GM19438 (cell line): ENCODE measurements around the gene RPP14.
"Not testable (repeated sequence)": the region's sequence is repeated elsewhere in the genome, so short reads cannot be mapped to it uniquely, and the experiment has no call there.

Experiments used
- ATAC-seq: cut with Tn5 transposase; IDR thresholded peaks from one replicate; pipeline ENCODE4 v1.9.1; 2021; ENCODE audit warnings: low read depth; ENCODE audit not compliant: unreplicated experiment

The RPP14 gene

DNA sequence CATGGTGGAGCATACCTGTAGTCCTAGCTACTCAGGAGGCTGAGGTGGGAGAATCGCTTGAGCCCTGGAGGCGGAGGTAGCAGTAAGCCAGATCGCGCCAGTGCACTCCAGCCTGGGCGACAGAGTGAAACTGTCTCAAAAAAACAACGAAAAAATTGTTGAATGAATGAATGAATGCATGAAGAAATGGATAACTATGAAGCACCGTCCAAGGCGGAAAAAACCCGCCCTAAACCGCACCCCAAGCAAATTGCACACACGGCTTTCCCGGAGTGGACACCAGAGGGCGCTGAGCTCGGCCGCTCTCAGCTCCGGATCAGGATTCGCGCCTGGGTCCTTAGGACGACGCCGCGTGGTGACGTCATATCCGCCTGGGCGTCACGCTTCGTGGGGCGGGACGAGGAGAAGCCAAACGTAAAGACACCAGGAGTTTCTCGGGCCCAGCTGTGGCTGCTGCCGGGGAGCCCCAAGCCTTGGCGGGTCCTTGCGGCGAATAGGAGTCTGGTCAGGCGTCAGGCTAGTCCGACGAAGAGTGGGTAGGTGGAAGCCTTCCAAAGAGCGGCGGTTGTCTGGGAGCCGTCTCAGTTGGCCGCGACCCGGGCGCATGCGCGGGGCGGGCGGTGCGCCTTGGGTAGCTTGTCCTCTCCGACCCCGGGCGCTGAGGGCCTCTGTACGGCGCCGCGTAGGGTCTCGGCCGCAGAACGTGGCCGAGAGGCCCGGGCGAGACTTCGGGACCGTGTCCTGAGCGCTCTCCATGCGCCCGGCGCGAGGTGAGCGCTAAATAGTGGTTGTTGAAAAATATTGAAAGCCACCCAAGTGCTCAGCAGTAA lies at the start of gene RPP14, which contains the start of gene HTD2:
Gene RPP14 (plus strand): TSS at position 364 of the 830 bp plus-strand sequence. CDS start 4,085 bp downstream, outside the sequence.
Gene HTD2 (plus strand): TSS at position 639 of the 830 bp plus-strand sequence. CDS start 11,094 bp downstream, outside the sequence.
- peak; percentile 95 for ATAC-seq

DNA sequence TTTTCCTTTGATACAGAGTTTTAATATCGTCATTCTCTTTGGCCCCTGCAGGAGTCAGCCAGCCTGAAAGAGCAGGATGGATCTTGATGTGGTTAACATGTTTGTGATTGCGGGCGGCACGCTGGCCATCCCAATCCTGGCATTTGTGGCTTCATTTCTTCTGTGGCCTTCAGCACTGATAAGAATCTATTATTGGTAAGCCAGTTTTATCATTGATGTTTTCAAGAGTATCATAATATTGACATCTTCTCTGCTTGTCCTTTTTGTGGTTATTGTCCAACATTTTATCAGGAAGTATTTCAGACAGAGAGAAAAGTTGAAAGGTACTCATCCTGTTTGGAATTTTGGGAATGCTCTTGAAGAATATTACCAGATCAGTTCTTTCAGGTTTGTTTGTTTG lies 49.5 kb upstream of the RPP14 start:
- ATAC-seq = no peak

DNA sequence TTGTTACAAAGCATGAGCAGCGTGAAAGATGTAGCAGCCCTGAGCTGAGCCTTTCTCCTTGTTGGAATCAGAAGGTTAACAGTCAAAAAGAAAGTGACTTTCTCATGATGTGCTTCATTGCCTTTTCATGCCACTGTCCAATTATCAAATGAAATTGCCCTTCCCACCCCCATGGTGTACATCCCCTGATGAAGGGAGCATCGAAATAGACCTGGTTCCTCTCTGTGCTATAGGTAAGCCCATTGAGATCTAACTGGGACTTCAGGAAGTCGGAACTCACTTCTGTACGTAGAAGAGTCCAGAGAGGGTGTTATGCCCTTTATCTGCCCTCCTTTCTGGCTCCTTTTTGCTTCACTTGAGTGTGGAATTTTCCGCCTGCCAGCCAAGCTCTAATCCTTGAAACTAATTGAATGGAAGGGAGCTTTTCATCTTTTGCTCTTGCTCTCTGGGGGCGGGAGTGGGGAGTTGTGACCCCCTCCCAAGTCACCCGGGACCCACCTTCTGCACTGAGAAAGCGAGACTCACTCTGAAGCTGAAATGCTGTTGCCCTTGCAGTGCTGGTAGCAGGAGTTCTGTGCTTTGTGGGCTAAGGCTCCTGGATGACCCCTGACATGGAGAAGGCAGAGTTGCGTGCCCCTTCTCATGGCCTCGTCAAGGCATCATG lies 47.5 kb upstream of the RPP14 start:
- ATAC-seq = no peak

DNA sequence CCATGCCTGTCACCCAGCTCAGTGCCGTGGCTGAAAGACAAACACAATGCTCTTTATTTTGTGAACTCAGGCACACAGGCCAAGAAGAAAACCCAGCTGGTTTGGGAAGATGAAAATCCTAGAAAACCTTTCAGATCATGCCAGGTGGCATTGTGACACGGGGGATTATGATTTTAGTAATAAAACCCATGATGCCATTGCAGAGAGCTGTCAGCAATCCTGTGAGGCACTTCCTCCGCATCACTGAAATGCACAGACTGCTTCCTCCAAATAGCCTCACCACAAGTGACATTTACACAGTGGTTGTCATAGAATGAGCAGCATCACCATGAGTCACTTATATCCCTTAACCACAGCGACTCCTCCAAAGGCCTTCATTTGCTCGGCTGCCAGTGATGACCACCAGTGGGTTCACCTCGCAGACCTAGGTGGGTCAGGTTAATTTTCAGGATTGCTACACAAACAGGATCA lies 45.7 kb upstream of the RPP14 start:
- no peak for ATAC-seq

DNA sequence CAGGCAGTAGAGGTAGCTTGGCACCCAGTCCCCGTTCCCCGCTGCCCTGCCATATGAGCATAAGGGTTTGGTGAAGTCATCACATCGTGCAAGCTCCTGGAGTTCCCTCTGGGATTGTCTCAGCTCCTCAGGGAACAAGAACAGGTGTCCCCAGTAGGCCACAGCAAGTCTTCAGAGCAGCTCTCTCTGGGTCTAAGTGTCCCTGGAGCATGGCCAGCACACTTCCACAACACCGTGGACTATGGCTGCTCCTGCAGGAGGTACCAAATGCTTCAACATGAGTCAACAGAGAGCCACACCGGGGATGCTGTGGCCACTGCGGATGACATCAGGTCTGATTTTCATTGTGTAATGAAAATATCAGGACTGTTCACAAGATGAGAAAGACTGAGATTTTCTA lies 45.3 kb upstream of the RPP14 start:
- ATAC-seq = no peak

DNA sequence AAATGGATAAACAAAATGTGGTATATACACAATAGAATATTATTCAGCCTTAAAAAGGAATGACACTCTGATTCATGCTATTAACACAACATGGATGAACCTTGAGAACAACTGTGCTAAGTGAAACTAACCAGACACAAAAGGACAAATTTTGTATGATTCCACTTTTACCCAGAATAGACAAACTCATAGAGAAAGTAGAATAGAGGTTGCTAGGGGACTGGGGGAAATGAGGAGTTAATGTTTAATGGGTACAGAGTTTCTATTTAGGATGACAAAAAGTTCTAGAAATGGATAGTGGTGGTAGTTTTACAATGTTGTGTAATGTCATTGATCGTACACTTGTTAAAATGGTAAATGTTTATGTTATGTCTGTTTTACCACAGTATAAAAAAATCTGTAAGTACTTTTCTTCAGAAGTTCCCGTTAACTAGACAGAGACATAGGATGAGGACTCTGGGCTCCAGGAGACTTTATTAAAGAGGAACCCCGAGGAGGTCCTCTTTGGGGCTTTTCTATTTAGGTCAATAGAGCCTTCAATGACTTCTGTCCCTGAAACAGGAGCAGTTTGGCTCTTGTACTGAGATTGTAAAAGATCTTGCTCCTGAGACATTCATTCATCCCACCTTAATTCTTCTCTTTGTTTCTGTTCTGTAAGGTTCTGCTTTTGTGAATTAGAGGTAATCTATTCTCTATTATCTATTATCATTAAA lies 43.9 kb upstream of the RPP14 start:
- no peak for ATAC-seq

DNA sequence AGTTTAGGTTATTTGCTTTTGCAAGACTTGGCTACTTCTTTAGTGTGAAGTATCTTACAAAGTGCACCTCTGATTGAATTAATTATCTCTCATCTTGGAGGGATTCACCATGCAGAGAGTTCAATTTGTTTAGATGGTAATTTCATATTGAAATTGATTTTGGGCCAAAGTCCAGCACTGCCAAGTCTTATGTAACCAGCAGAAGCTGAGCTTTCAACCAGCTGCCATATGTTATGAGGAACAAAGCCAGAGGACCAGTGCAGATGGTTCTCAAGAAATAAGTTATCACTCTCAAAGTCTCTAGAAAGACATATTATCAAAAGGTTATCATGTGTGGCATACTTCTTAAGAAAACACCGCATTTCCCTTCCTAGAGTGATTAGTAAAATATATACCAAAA lies 39.5 kb upstream of the RPP14 start:
- no peak for ATAC-seq

DNA sequence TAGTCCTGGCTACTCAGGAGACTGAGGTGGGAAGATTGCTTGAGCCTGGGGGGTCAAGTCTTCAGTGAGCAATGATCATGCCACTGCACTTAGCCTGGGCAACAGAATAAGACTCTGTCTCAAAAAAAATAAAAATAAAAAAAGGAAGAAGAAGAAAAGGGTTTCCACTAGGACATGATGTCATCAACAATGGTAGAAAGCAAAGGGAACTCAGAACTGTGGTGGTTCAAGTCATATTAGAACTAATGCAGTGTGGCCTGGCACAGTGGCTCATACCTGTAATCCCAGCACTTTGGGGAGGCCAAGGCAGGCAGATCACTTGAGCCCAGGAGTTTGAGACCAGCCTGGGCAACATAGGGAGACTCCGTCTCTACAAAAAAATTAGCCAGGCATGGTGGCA lies 38.5 kb upstream of the RPP14 start:
- ATAC-seq = not testable (repeated sequence)

DNA sequence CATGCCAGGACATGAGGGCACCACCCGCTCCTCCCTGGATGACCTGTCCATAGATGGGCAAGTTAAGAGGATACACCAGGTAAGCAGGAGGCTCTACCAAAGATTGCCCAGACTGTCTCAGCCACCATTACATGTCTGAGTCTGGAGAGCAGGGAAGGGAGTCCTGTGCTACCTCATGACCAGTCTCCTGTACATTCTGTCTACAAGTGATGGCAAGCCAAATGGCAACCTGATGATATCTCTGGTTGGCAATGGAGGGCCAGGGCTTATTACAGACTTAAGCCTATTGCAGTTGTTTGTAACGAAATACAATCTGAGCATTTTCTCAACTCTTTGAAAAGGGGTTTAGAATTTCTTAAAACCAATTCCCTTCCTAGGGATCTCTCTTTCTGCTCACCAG lies 36.7 kb upstream of the RPP14 start:
- ATAC-seq = no peak

DNA sequence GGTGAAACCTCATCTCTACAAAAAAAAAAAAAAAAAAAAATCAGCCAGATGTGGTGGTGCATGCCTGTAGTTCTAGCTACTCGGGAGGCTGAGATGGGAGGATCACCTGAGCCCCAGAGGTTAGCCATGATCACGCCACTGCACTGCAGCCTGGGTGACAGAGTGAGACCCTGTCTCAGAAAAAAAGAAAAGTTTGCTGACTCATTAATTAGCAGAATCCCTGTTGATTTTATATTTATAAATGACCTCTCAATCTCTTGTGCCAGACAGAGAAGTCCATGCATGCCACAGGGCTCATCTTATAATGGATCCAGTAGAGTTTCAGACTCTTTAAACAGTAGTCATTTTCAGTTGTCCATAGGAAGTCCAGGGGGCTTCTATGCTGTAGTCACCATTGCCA lies 35.6 kb upstream of the RPP14 start:
- ATAC-seq = no peak

DNA sequence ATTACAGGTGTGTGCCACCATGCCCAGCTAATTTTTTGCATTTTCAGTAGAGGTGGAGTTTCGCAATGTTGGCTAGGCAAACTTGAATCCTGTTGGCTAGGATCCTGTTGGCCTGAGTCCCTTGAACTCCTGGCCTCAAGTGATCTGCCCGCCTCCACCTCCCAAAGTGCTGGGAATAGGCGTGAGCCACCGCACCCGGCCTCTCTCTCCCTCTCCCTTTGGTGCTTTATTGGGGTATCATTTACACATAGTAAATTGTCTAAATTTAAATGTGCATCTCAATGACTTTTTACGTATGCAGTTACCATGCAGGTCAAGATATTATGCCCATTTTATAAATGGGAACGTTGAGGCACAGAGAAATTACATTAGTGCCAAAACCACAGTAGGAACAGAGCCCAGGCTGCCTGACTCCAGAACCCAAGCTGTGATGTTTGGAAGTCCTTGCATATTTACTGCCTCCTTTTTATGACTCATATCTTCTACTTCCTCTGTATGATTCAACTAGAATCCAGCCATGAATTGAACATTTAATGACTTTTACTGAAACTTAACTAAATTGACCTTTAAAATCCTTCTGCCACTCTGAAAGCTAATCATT lies 34.0 kb upstream of the RPP14 start:
- no peak for ATAC-seq

DNA sequence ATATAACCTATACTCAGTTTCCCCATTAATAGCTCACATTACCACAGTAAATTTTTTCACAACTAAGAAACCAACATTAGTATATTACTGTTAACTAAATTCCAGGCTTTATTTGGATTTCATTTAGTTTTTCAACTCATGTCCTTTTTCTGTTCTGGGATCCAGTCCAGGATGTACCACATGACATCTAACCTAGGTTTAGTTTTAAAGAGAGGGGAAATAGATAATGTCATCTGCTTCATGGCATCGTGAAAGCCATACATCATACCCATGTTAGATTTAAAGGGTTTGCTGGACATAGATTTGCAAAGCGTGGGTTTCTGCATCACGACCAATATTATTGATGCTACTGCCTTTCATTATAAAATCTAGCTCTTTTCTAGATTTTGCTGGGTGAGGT lies 33.2 kb upstream of the RPP14 start:
- ATAC-seq = no peak

DNA sequence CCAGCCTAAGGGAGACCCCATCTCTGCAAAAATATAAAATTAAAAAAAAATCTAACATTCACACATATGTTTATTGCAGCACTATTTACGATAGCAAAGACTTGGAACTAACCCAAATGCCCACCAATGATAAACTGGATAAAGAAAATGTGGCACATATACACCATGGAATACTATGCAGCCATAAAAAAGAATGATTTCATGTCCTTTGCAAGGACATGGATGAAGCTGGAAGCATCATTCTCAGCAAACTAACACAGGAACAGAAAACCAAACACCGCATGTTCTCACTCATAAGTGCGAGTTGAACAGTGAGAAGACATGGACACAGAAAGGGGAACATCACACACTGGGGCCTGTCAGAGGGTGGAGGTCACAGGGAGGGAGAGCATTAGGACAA lies 32.7 kb upstream of the RPP14 start:
- not testable (repeated sequence) for ATAC-seq

DNA sequence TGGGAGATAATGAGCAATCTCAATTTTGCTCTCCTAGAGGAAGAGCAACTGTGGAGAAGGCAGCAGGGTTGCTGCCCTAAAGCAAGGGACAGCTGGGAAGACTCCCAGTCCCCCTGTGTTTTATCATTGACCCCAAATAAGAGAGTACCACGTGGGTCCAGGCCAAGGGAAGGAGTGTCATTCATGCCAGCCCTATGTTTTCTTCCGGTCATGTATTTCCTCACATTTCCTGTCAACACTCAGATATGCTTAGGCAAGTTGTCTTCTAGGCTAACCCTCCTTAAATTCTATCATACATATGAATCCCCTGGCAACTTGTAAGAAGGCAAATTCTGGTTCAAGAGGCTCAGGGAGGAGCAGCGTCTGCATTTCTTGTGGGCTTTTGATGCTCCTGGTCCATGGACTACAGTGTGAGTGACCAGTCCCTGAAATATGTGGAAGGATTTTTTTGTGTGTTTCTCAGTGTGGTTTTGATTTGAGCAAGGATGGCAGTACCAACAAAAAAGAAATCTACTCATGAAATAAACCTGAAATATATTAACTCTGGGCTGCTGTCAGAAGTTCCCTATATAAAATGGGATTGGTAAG lies 31.9 kb upstream of the RPP14 start:
- ATAC-seq = no peak

DNA sequence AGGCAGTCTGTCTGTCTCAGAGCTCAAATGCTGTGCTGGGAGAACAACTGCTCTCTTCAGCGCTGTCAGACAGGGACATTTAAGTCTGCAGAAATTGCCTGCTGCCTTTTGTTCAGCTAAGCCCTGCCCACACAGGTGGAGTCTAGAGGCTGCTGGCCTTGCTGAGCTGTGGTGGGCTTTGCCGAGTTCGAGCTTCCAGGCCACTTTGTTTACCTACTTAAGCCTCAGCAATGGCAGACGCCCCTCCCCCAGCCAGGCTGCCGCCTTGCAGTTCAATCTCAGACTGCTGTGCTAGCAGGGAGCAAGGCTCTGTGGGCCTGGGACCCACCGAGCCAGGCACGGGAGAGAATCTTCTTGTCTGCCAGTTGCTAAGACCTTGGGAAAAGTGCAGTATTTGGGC lies 25.0 kb upstream of the RPP14 start:
- ATAC-seq = no peak

DNA sequence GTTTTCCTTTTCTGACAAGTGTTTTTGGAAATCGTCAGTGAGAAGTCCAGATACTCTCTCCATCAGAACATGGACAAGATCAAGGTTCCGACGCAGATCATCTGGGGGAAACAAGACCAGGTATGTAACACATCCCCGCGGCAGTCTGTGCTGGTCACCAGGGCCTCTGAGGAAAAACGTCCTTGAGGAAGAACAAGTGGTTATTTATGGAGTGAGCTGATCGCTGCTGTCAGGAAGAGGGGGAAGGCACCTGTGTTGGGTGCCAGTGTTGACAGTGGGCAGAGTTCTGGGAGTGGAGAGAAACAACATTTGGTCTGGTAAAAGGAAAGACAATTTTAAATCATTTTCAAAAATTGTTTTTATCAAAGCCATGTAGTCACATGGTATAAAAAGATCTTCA lies 20.7 kb upstream of the RPP14 start:
- ATAC-seq = no peak

DNA sequence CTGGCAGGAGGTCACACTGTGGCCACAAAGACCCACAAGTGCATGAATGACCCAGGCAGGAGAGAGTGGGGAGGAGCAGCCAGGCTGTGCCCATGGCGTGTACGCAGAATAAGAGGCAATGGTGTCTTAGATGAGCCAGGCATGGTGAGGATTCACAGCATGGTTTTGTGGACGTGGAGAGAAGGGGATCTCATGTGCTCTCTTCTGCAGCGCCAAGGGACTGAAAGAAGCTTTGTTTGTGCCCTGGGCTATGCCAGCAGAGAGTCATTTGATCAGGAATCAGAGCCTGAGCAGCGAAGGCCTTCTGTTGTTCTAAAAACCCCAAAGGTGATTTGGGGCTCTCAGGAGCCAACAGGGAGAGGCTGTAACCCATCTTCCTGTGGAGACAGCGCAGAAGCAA lies 18.7 kb upstream of the RPP14 start:
- no peak for ATAC-seq

DNA sequence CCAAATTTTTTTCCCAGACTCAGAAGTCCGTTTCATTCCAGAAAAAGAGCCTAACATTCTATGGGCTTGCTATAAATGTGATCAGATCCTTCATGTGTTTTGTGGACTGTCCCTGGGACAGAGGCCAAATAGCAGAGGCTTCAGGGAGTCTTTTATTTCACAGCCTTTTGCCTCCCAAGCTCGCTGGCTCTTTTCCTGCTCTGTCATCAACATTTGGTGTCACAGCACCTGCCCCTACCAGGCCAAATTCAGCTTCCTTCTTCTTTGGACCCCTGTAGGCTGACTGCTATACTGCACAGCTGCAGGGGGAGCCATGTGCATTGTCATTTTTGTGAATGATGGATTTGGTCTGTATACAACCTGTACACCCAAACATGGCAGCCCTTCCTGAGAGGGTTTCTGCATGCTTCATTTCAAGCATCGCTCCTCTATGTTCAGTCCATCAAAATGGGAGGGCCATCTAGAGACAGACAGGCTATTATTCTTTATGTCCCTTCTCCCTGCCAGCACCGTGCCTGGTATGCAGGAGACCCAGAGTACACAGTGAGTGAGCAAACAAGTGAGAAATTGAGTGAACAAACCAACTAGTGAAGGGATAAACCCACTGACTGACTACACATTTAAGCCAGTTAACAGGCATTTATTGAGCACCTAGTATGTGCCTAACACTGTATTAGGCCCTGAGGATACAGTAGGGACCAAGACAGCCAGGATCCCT lies 17.9 kb upstream of the RPP14 start:
- no peak for ATAC-seq

DNA sequence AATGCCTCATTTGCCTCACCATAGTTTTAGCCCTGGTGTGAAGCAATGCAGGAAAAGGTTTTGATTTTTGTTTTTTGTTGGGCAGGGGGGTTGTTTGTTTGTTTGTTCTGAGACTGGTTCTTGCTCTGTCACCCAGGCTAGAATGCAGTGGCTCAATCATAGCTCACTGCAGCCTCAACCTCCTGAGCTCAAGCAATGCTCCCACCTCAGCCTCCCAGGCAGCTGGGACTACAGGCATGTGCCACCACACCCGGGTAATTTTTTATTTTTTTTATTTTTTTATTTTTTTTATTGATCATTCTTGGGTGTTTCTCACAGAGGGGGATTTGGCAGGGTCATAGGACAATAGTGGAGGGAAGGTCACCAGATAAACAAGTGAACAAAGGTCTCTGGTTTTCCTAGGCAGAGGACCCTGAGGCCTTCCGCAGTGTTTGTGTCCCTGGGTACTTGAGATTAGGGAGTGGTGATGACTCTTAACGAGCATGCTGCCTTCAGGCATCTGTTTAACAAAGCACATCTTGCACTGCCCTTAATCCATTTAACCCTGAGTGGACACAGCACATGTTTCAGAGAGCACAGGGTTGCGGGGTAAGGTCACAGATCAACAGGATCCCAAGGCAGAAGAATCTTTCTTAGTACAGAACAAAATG lies 17.0 kb upstream of the RPP14 start:
- ATAC-seq = not testable (repeated sequence)
